GM12878 (cell line): ENCODE results near the gene MAOA.

Experiments
- ASH2L ChIP-seq: fragments of 300-600, 200-600 bp; sonication (generic); IDR thresholded peaks from 2 replicates; pipeline ENCODE4 v1.6.1; 2017; ENCODE audit warnings: low read depth, mild to moderate bottlenecking, borderline replicate concordance
- CBX5 ChIP-seq: sonication (generic); IDR thresholded peaks from 2 replicates; pipeline ENCODE4 v1.6.1; 2016; ENCODE audit warnings: low read depth, moderate library complexity, mild to moderate bottlenecking, inconsistent platforms
- CEBPB ChIP-seq, 2 experiments: fragments of 150-350 bp in 1 of 2; IDR thresholded peaks; 2 replicates each; pipeline ENCODE4 v1.6.1; 2012 to 2014; ENCODE audit warnings: low read depth in 2 of 2, low read length in 2 of 2, borderline replicate concordance in 1 of 2, inconsistent platforms in 1 of 2
- CHD1 ChIP-seq: IDR thresholded peaks from 2 replicates; pipeline ENCODE4 v1.6.1; 2012; ENCODE audit warnings: low read depth, low read length, improper control_type of control experiment
- CTCF ChIP-seq, 3 experiments: IDR thresholded peaks in 2 of 3; conservative IDR thresholded peaks in 1 of 3; 2 replicates each; pipeline ENCODE4 v1.5.1; 2011; ENCODE audit warnings: low read depth in 3 of 3, low read length in 3 of 3, mild to moderate bottlenecking in 3 of 3, control low read depth in 2 of 3, moderate library complexity in 2 of 3, inconsistent platforms in 1 of 3, mixed read lengths in 1 of 3; ENCODE audit not compliant: control insufficient read depth in 2 of 3, insufficient read depth in 1 of 3; ENCODE audit errors: extremely low read depth in 1 of 3
- EZH2 ChIP-seq: IDR thresholded peaks from 2 replicates; pipeline ENCODE4 v1.6.1; 2012; ENCODE audit warnings: low read depth, mild to moderate bottlenecking, control low read depth, inconsistent platforms, low read length, borderline replicate concordance; ENCODE audit not compliant: control insufficient read depth
- MLLT1 ChIP-seq: fragments of 450-650 bp; IDR thresholded peaks from 2 replicates; pipeline ENCODE4 v1.6.1; 2016; ENCODE audit warnings: mild to moderate bottlenecking
- MTA3 ChIP-seq: IDR thresholded peaks from 2 replicates; pipeline ENCODE4 v1.6.1; 2012; ENCODE audit warnings: low read length, inconsistent platforms, borderline replicate concordance
- MXI1 ChIP-seq: fragments of 150-350 bp; IDR thresholded peaks from 2 replicates; pipeline ENCODE4 v1.6.1; 2011; ENCODE audit warnings: low read depth, mild to moderate bottlenecking, inconsistent platforms, low read length, improper control_type of control experiment
- NBN ChIP-seq: fragments of 450-650 bp; IDR thresholded peaks from 2 replicates; pipeline ENCODE4 v1.6.1; 2016
- POLR2A ChIP-seq: IDR thresholded peaks from 2 replicates; pipeline ENCODE4 v1.6.1; 2011; ENCODE audit warnings: low read depth, mild to moderate bottlenecking, low read length
- POLR2AphosphoS5 ChIP-seq: IDR thresholded peaks from 2 replicates; pipeline ENCODE4 v1.6.1; 2011; ENCODE audit warnings: mild to moderate bottlenecking, low read length, inconsistent platforms
- ZNF24 ChIP-seq: fragments of 450-650 bp; IDR thresholded peaks from 2 replicates; pipeline ENCODE4 v1.6.1; 2017; ENCODE audit warnings: antibody characterized with exemption, mild to moderate bottlenecking
- ZNF592 ChIP-seq: fragments of 450-650 bp; IDR thresholded peaks from 2 replicates; pipeline ENCODE4 v1.6.1; 2017; ENCODE audit warnings: mild to moderate bottlenecking, moderate library complexity

GRCh38 chrX:43728966-43729365, 72.9 kb downstream of the MAOA start:
- TF ChIP-seq CHD1 (no peak), POLR2A (no peak), ZNF592 (no peak), ZNF24 (no peak), CTCF (IDR thresholded peaks at IDR 0.05 in 2 of 3, conservative IDR thresholded peaks at IDR 0.05 in 1 of 3; ENCODE audit: control insufficient read depth in 2 of 3, extremely low read depth in 1 of 3, insufficient read depth in 1 of 3, low read depth in 3 of 3, low read length in 3 of 3) (no peak), POLR2AphosphoS5 (no peak), MLLT1 (no peak), EZH2 (no peak), ASH2L (no peak), MTA3 (no peak), CEBPB (IDR thresholded peaks at IDR 0.05; ENCODE audit: borderline replicate concordance in 1 of 2, low read depth in 2 of 2, low read length in 2 of 2) (no peak), CBX5 (no peak), MXI1 (no peak), NBN (no peak)
